Sigmoid colon (tissue), 7 donors: ENCODE data around the gene GORASP1. TPM values are rescaled to one million over a fixed set of nuclear protein-coding genes. Genes with fewer than 3 reads are reported as not detected.

Experiments used
- DNase-seq: peaks from one replicate; pipeline ENCODE4 v3.0.0-alpha.2; 2019
- H3K27ac ChIP-seq, 4 donors: fragments of 200-600 bp; sonication (generic); one replicate each; pipeline ENCODE4 v1.5.1; 2016 to 2019; ENCODE audit warnings: mild to moderate bottlenecking in 1 of 4
- H3K27me3 ChIP-seq, 3 donors: fragments of 200-600 bp; sonication (generic); one replicate each; pipeline ENCODE4 v1.5.1; 2019; ENCODE audit warnings: mild to moderate bottlenecking in 1 of 3
- H3K36me3 ChIP-seq, 4 donors: fragments of 200-600 bp; sonication (generic); one replicate each; pipeline ENCODE4 v1.5.1; 2016 to 2019
- H3K4me1 ChIP-seq, 4 donors: fragments of 200-600 bp; sonication (generic); one replicate each; pipeline ENCODE4 v1.5.1; 2017 to 2019
- H3K4me3 ChIP-seq, 4 donors: fragments of 200-600 bp; sonication (generic); one replicate each; pipeline ENCODE4 v1.5.1; 2017 to 2019; ENCODE audit warnings: mild to moderate bottlenecking in 2 of 4, moderate library complexity in 1 of 4
- H3K9me3 ChIP-seq, 4 donors: fragments of 200-600 bp in 3 of 4; sonication (generic) in 3 of 4; one replicate each; pipeline versions ENCODE4 v1.5.1 to v1.6.1; 2013 to 2019
- EP300 ChIP-seq, 4 donors: sonication (generic); formaldehyde crosslinking; IDR thresholded peaks; one replicate each; pipeline ENCODE4 v1.6.1; 2017; ENCODE audit warnings: antibody characterized with exemption in 4 of 4
- POLR2A ChIP-seq, 2 donors: fragments of 450-650 bp; IDR thresholded peaks; one replicate each; pipeline ENCODE4 v1.6.1; 2016; ENCODE audit warnings: antibody characterized with exemption in 2 of 2, mild to moderate bottlenecking in 2 of 2, moderate library complexity in 2 of 2
- POLR2AphosphoS5 ChIP-seq, 4 donors: sonication (generic); formaldehyde crosslinking; IDR thresholded peaks; one replicate each; pipeline ENCODE4 v1.6.1; 2017; ENCODE audit warnings: antibody characterized with exemption in 4 of 4
- WGBS, 2 donors: extraction: QIAGEN DNeasy Blood & Tissue Kit; methylation state at CpG; one replicate each; pipeline ENCODE4 v1.1.7; 2013; 5-methylcytosine and 5-hydroxymethylcytosine counted together
- intact Hi-C: fragments of 100-400 bp; cut with DNase I; formaldehyde crosslinking; loops from one replicate; pipeline ENCODE4 v1.15.1; 2023
- polyA plus RNA-seq, 3 donors: library from polyadenylated mRNA; stranded (reverse); fragments of 200-250 nt; gene quantifications; one replicate each; pipeline ENCODE4 v1.2.3, GENCODE V29; 2013
- total RNA-seq, 4 donors: library from RNA; depleted of rRNA; stranded (reverse); fragments of >200 nt; gene quantifications; one replicate each; pipeline ENCODE4 v1.1.0, GENCODE V29; 2016
- TF ChIP-seq, protein P1 (sequence below), 4 experiments: fragments of 450-650 bp in 3 of 4; fragments of 200-600 bp in 1 of 4; IDR thresholded peaks; one replicate each; pipeline ENCODE4 v1.5.1; 2016 to 2019; ENCODE audit warnings: antibody characterized with exemption in 4 of 4, mild to moderate bottlenecking in 3 of 4, moderate library complexity in 2 of 4
- donor health status: healthy with polysubstance abuse.
- donor health status: Bipolar disorder and iron deficiency.
- donor health status: healthy.

GORASP1 gene
- total and polyA plus RNA-seq, 7 donors, result 35.4 to 54.5 (median 48.2) TPM

DNA sequence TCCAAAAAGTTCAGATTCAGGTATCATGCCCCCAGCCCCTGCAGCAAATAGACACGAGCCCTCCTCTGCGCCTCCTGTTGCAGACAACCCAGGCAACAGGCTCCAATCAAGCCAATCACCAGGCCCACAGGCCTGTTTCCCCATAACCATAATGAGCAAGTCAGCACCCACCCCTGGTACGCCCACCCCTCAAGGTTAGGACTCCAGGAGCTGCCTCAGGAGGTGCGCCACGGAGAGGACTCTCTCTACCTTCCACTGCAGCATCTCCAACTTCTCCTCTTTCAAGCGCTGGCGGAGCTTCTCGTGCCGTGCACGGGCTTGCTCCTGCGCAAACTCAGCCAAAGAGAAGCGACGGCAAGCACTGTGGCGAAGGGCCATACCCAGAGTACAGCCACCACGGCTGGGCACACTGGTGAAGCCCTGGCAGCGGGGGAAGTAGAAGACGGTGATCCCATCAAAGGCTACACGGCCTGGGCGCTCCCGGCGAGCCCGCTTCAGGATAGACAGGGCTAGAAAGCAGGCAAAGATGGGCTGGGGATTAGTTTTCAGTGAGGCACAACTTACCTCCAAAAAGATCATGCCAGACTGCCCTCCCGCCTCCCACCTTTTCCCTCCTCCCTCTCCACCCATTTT lies 37.4 kb upstream of the GORASP1 start:
- Histone ChIP-seq H3K36me3 (peaks cover 27 to 66% (median 32%) of the 10 kb centered on the region in 4 donors), H3K9me3 (no peaks in the 10 kb centered on the region), H3K4me1 (peaks cover 0 to 75% (median 66%) of the 10 kb centered on the region in 4 donors), H3K27me3 (no peaks in the 10 kb centered on the region), H3K4me3 (no peak overlapping the region), H3K27ac (peak overlapping the region in 2 of 4 donors; percentile 100)
- TF ChIP-seq, protein P1, sequence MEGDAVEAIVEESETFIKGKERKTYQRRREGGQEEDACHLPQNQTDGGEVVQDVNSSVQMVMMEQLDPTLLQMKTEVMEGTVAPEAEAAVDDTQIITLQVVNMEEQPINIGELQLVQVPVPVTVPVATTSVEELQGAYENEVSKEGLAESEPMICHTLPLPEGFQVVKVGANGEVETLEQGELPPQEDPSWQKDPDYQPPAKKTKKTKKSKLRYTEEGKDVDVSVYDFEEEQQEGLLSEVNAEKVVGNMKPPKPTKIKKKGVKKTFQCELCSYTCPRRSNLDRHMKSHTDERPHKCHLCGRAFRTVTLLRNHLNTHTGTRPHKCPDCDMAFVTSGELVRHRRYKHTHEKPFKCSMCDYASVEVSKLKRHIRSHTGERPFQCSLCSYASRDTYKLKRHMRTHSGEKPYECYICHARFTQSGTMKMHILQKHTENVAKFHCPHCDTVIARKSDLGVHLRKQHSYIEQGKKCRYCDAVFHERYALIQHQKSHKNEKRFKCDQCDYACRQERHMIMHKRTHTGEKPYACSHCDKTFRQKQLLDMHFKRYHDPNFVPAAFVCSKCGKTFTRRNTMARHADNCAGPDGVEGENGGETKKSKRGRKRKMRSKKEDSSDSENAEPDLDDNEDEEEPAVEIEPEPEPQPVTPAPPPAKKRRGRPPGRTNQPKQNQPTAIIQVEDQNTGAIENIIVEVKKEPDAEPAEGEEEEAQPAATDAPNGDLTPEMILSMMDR (IDR thresholded peaks at IDR 0.05), result no peak
- TF ChIP-seq EP300 (IDR thresholded peaks at IDR 0.05) (no peak), POLR2A (IDR thresholded peaks at IDR 0.05) (no peak), POLR2AphosphoS5 (IDR thresholded peaks at IDR 0.05) (no peak)
- WGBS, 2 donors, result 97% methylated on average over 23 of the region's 23 CpGs
- peak; percentile 64 for DNase-seq
- intact Hi-C loops, result no loop called here

DNA sequence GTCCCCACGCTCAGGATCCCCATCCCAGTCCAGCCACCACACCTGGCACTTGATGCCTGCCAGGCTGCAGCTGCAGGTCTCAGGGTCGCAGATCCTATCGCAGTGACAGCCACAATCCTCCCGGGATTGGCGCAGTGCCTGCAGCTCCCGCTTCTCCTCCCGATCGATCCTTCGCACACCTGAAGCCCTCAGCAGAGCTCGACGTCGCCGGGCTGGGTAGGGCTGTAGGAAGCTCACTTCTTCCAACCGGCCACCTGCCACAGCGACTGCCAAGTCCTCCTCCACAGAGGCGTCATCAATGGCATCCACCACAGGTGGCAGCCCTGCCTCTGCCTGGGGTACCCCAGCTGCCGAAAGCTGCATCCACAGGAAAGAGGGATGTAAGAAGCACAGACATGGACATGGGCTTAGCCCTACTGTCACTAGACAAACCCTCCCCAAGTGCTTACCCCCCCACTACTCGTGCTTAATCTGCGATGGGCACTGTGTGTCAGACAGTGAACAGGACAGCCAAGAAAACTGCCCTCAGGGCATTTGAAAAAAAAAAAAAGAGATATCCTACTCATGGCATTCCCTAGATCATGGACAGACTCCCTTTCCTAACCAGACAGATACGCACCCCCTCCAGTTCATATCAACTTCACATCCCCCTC lies 36.8 kb upstream of the GORASP1 start:
- DNase-seq, result peak; percentile 64
- H3K27me3 ChIP-seq, result no peaks in the 10 kb centered on the region
- WGBS, 2 donors, result 81 to 89% methylated on average over 20 of the region's 20 CpGs
- intact Hi-C loops, result no loop called here
- H3K4me3 ChIP-seq, result no peak overlapping the region
- TF ChIP-seq, protein P1 (IDR thresholded peaks at IDR 0.05), result no peak
- no peak for TF ChIP-seq POLR2A (IDR thresholded peaks at IDR 0.05)
- no peak for TF ChIP-seq POLR2AphosphoS5 (IDR thresholded peaks at IDR 0.05)
- TF ChIP-seq EP300 (IDR thresholded peaks at IDR 0.05), result no peak
- peaks cover 0 to 74% (median 65%) of the 10 kb centered on the region in 4 donors for H3K4me1 ChIP-seq
- H3K9me3 ChIP-seq, result no peaks in the 10 kb centered on the region
- peaks cover 27 to 66% (median 32%) of the 10 kb centered on the region in 4 donors for H3K36me3 ChIP-seq
- H3K27ac ChIP-seq, result no peak overlapping the region

DNA sequence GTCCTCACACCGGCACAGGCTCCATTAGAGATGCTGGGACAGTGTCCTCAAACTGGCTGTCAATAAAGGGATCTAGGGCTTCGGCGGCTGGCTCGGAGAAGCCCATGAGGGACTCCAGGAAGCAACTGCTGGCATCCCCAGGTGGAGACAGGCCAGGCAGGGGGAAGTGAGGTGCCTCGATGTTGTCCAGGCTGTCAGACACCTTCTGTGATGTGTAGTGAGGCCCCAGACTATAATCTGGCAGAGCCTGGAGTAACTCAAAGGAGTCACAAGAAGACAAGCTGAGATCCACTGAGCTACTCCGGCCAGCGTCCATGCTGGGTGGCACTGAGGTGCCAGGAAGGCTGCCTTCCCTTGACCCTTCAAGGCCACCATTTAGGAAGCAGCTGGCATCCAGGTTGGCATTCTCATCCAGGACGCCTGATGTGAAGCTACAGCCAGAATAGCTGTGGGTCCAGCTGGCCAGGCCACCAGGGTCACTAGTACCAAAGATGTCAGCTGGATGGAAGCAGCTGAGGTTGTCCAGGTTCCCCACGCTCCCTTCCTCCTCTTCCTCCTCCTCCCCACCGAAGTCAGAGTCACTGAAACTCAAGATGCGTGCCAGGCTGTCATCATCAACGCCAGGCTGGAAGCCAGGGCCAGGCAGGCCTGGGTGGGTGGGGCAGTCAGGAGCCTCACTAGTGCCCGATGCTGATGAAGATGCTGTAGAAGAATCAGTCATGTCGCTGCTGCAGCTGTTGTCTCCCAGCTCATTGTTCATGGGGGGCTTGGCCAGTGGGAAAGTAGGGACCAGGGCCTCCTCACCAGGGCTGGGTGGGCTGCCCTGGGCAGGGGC lies 35.8 kb upstream of the GORASP1 start:
- no peaks in the 10 kb centered on the region for H3K9me3 ChIP-seq
- H3K36me3 ChIP-seq, result peaks cover 27 to 66% (median 32%) of the 10 kb centered on the region in 4 donors
- peak in 1 of 4 donors; percentile 4 for TF ChIP-seq POLR2AphosphoS5 (IDR thresholded peaks at IDR 0.05)
- TF ChIP-seq, protein P1 (IDR thresholded peaks at IDR 0.05), result no peak
- peaks cover 0 to 72% (median 63%) of the 10 kb centered on the region in 4 donors for H3K4me1 ChIP-seq
- 63 to 78% methylated on average over 14 of the region's 14 CpGs for WGBS, 2 donors
- H3K27ac ChIP-seq, result peak overlapping the region in 1 of 4 donors; percentile 15
- no peak overlapping the region for H3K4me3 ChIP-seq
- intact Hi-C loops, result no loop called here
- H3K27me3 ChIP-seq, result no peaks in the 10 kb centered on the region
- DNase-seq, result peak; percentile 62

DNA sequence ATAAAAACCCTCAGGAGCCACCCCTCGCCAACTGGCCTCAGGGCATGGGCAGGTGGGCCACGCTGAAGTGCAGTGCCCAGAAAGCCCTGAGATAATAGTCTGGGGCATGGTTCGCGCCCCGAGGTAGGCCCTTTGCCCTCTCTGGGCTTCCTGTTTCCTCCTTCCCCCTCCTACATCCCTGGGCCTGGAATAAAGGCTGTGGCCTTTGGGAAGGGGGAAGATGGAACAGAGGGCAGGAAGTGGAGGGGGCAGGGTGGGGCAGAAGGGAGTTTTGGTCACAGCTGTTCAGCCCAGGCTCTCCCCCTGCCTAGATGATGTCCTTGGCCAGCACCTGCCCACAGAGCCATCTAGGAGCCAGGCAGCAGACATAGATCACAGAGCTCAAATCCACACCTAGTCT lies 34.6 kb upstream of the GORASP1 start:
- peaks cover 0 to 60% (median 51%) of the 10 kb centered on the region in 4 donors for H3K4me1 ChIP-seq
- peak; percentile 64 for DNase-seq
- H3K9me3 ChIP-seq, result no peaks in the 10 kb centered on the region
- WGBS, 2 donors, result 12 to 60% methylated on average over 5 of the region's 5 CpGs
- peak overlapping the region; percentile 40 to 68 (median 52) for H3K27ac ChIP-seq
- no peak overlapping the region for H3K4me3 ChIP-seq
- peaks cover 27 to 69% (median 32%) of the 10 kb centered on the region in 4 donors for H3K36me3 ChIP-seq
- H3K27me3 ChIP-seq, result no peaks in the 10 kb centered on the region
- TF ChIP-seq, protein P1 (IDR thresholded peaks at IDR 0.05), result no peak
- TF ChIP-seq POLR2A (IDR thresholded peaks at IDR 0.05) (peak in 1 of 2 donors; percentile 8), POLR2AphosphoS5 (IDR thresholded peaks at IDR 0.05) (peak in 2 of 4 donors; percentile 10 to 30)
- intact Hi-C loops, result no loop called here
